Neural progenitor cell (in vitro differentiated cells): ENCODE measurements around the gene DPYD. TPM values are rescaled to one million over a fixed set of nuclear protein-coding genes. Genes with fewer than 3 reads are reported as not detected.

Source experiments
- DNase-seq: peaks from one replicate; pipeline ENCODE4 v3.0.0-alpha.2; 2016; ENCODE audit warnings: low spot score
- H2AFZ ChIP-seq: fragments of 200-600 bp; sonication (generic); replicated peaks from 2 replicates; pipeline ENCODE4 v1.6.1; 2016; ENCODE audit warnings: antibody characterized with exemption
- H3F3A ChIP-seq: fragments of 200-600 bp; sonication (generic); 2 replicates; pipeline ENCODE4 v1.6.1; 2016; ENCODE audit warnings: antibody characterized with exemption, low read depth
- H3K27ac ChIP-seq: fragments of 200-600 bp; sonication (generic); 2 replicates; pipeline ENCODE4 v1.5.1; 2016; ENCODE audit warnings: mild to moderate bottlenecking
- H3K27me3 ChIP-seq: fragments of 200-600 bp; sonication (generic); 2 replicates; pipeline ENCODE4 v1.6.1; 2016; ENCODE audit warnings: mild to moderate bottlenecking, moderate library complexity
- H3K36me3 ChIP-seq: fragments of 200-600 bp; sonication (generic); 2 replicates; pipeline ENCODE4 v1.5.1; 2016
- H3K4me1 ChIP-seq: fragments of 200-600 bp; sonication (generic); 2 replicates; pipeline ENCODE4 v1.6.1; 2016; ENCODE audit warnings: mixed run types
- H3K4me2 ChIP-seq: fragments of 200-600 bp; sonication (generic); 2 replicates; pipeline ENCODE4 v1.6.1; 2016
- H3K4me3 ChIP-seq: fragments of 200-600 bp; sonication (generic); 2 replicates; pipeline ENCODE4 v1.5.1; 2016
- H3K79me2 ChIP-seq: fragments of 200-600 bp; sonication (generic); 2 replicates; pipeline ENCODE4 v1.6.1; 2016; ENCODE audit warnings: low read depth
- H3K9ac ChIP-seq: fragments of 200-600 bp; sonication (generic); 2 replicates; pipeline ENCODE4 v1.6.1; 2016
- H3K9me3 ChIP-seq: fragments of 200-600 bp; sonication (generic); 2 replicates; pipeline ENCODE4 v1.5.1; 2016; ENCODE audit warnings: low read depth
- H4K20me1 ChIP-seq: fragments of 200-600 bp; sonication (generic); 2 replicates; pipeline ENCODE4 v1.6.1; 2016; ENCODE audit warnings: low read depth
- H3K27ac Mint-ChIP-seq: 3 replicates; pipeline ENCODE4 v1.8.0; 2021; ENCODE audit warnings: mixed read lengths
- H3K27me3 Mint-ChIP-seq: 2 replicates; pipeline ENCODE4 v1.8.0; 2022; ENCODE audit warnings: low read depth, mild to moderate bottlenecking, inconsistent platforms, moderate library complexity, mixed read lengths; ENCODE audit not compliant: insufficient read depth
- H3K36me3 Mint-ChIP-seq: 3 replicates; pipeline ENCODE4 v1.8.0; 2021; ENCODE audit warnings: mixed read lengths
- H3K4me1 Mint-ChIP-seq: 3 replicates; pipeline ENCODE4 v1.8.0; 2021; ENCODE audit warnings: mixed read lengths
- H3K4me3 Mint-ChIP-seq: 3 replicates; pipeline ENCODE4 v1.8.0; 2021; ENCODE audit warnings: mild to moderate bottlenecking, moderate library complexity, mixed read lengths
- H3K9me3 Mint-ChIP-seq: 3 replicates; pipeline ENCODE4 v1.8.0; 2020; ENCODE audit warnings: mixed read lengths
- CTCF ChIP-seq: fragments of 200-600 bp; sonication (generic); IDR thresholded peaks from 2 replicates; pipeline ENCODE4 v1.5.1; 2017; ENCODE audit warnings: antibody characterized with exemption, mild to moderate bottlenecking
- EZH2 ChIP-seq: fragments of 200-600 bp; sonication (generic); IDR thresholded peaks from 2 replicates; pipeline ENCODE4 v1.6.1; 2017; ENCODE audit warnings: antibody characterized with exemption, mild to moderate bottlenecking, moderate library complexity
- EZH2phosphoT487 ChIP-seq: fragments of 200-600 bp; sonication (generic); IDR thresholded peaks from 2 replicates; pipeline ENCODE4 v1.6.1; 2017; ENCODE audit warnings: antibody characterized with exemption
- total RNA-seq: library from RNA; depleted of rRNA; stranded (reverse); fragments of >200 nt; gene quantifications from 2 replicates; pipeline ENCODE4 v1.2.3, GENCODE V29; 2015; ENCODE audit warnings: low replicate concordance

The DPYD gene
- total RNA-seq, 1 donor from 2014 or later = 0.43 TPM

GRCh38 chr1:97212671-97213070 lies 708.2 kb downstream of the DPYD start:
- H3K27ac ChIP-seq = no peak overlapping the region
- H3K36me3 Mint-ChIP-seq = no peaks in the 10 kb centered on the region
- H3K4me1 Mint-ChIP-seq = no peaks in the 10 kb centered on the region
- H4K20me1 ChIP-seq = no peaks in the 10 kb centered on the region
- no peak overlapping the region for H3K27ac Mint-ChIP-seq
- no peak overlapping the region for H3K4me2 ChIP-seq
- no peaks in the 10 kb centered on the region for H3K79me2 ChIP-seq
- no peaks in the 10 kb centered on the region for H3K27me3 ChIP-seq
- H3K4me3 ChIP-seq = no peak overlapping the region
- H3K36me3 ChIP-seq = no peaks in the 10 kb centered on the region
- no peaks in the 10 kb centered on the region for H3K9me3 Mint-ChIP-seq
- no peak overlapping the region for H3K4me3 Mint-ChIP-seq
- no peaks in the 10 kb centered on the region for H3F3A ChIP-seq
- no peaks in the 10 kb centered on the region for H3K4me1 ChIP-seq
- no peak overlapping the region for H3K9ac ChIP-seq
- H3K9me3 ChIP-seq = no peaks in the 10 kb centered on the region
- no peak for DNase-seq
- no peak for TF ChIP-seq EZH2phosphoT487
- no peak for TF ChIP-seq CTCF
- no peak for TF ChIP-seq EZH2
- H2AFZ ChIP-seq = no peak overlapping the region
- no peaks in the 10 kb centered on the region for H3K27me3 Mint-ChIP-seq

GRCh38 chr1:97210307-97210706 lies 710.5 kb downstream of the DPYD start:
- no peaks in the 10 kb centered on the region for H3K36me3 ChIP-seq
- no peaks in the 10 kb centered on the region for H3K79me2 ChIP-seq
- no peaks in the 10 kb centered on the region for H3K4me1 ChIP-seq
- no peak overlapping the region for H2AFZ ChIP-seq
- no peak overlapping the region for H3K4me3 ChIP-seq
- TF ChIP-seq EZH2 = no peak
- TF ChIP-seq EZH2phosphoT487 = no peak
- TF ChIP-seq CTCF = no peak
- H3K9me3 Mint-ChIP-seq = no peaks in the 10 kb centered on the region
- H4K20me1 ChIP-seq = no peaks in the 10 kb centered on the region
- no peaks in the 10 kb centered on the region for H3K27me3 Mint-ChIP-seq
- H3K27me3 ChIP-seq = no peaks in the 10 kb centered on the region
- H3K4me3 Mint-ChIP-seq = no peak overlapping the region
- H3K27ac ChIP-seq = no peak overlapping the region
- no peaks in the 10 kb centered on the region for H3K9me3 ChIP-seq
- no peaks in the 10 kb centered on the region for H3K4me1 Mint-ChIP-seq
- H3K9ac ChIP-seq = no peak overlapping the region
- DNase-seq = no peak
- H3K4me2 ChIP-seq = no peak overlapping the region
- no peaks in the 10 kb centered on the region for H3K36me3 Mint-ChIP-seq
- H3F3A ChIP-seq = no peaks in the 10 kb centered on the region
- H3K27ac Mint-ChIP-seq = no peak overlapping the region

- no peak for DNase-seq
- no peaks in the 10 kb centered on the region for H3F3A ChIP-seq
- H3K36me3 ChIP-seq = no peaks in the 10 kb centered on the region
- no peaks in the 10 kb centered on the region for H3K79me2 ChIP-seq
- Mint-ChIP-seq H3K4me1 (no peaks in the 10 kb centered on the region), H3K9me3 (no peaks in the 10 kb centered on the region), H3K4me3 (no peak overlapping the region), H3K36me3 (no peaks in the 10 kb centered on the region), H3K27ac (no peak overlapping the region), H3K27me3 (no peaks in the 10 kb centered on the region)
- no peak overlapping the region for H3K27ac ChIP-seq
- no peak overlapping the region for H3K4me2 ChIP-seq
- H3K9ac ChIP-seq = no peak overlapping the region
- no peak overlapping the region for H2AFZ ChIP-seq
- H4K20me1 ChIP-seq = no peaks in the 10 kb centered on the region
- no peaks in the 10 kb centered on the region for H3K9me3 ChIP-seq
- no peak for TF ChIP-seq EZH2phosphoT487
- TF ChIP-seq EZH2 = no peak
- no peaks in the 10 kb centered on the region for H3K4me1 ChIP-seq
- H3K4me3 ChIP-seq = no peak overlapping the region
- no peaks in the 10 kb centered on the region for H3K27me3 ChIP-seq
These were observed 711.4 kb downstream of the DPYD start for GRCh38 chr1:97209381-97209957.

- Histone ChIP-seq H2AFZ (no peak overlapping the region), H3K9ac (no peak overlapping the region), H3K27ac (no peak overlapping the region), H3F3A (no peaks in the 10 kb centered on the region), H4K20me1 (no peaks in the 10 kb centered on the region), H3K79me2 (no peaks in the 10 kb centered on the region), H3K36me3 (no peaks in the 10 kb centered on the region), H3K4me2 (no peak overlapping the region), H3K4me1 (peaks cover 3% of the 10 kb centered on the region), H3K4me3 (no peak overlapping the region), H3K27me3 (no peaks in the 10 kb centered on the region), H3K9me3 (no peaks in the 10 kb centered on the region)
- DNase-seq = no peak
- H3K27ac Mint-ChIP-seq = no peak overlapping the region
- no peaks in the 10 kb centered on the region for H3K9me3 Mint-ChIP-seq
- no peak overlapping the region for H3K4me3 Mint-ChIP-seq
- no peak for TF ChIP-seq EZH2
- TF ChIP-seq CTCF = no peak
- no peak for TF ChIP-seq EZH2phosphoT487
- H3K36me3 Mint-ChIP-seq = no peaks in the 10 kb centered on the region
- H3K4me1 Mint-ChIP-seq = no peaks in the 10 kb centered on the region
- H3K27me3 Mint-ChIP-seq = no peaks in the 10 kb centered on the region
These were observed 713.0 kb downstream of the DPYD start for GRCh38 chr1:97207868-97208267.
